Measurements from ENCODE around the gene EGFL8.

DNA sequence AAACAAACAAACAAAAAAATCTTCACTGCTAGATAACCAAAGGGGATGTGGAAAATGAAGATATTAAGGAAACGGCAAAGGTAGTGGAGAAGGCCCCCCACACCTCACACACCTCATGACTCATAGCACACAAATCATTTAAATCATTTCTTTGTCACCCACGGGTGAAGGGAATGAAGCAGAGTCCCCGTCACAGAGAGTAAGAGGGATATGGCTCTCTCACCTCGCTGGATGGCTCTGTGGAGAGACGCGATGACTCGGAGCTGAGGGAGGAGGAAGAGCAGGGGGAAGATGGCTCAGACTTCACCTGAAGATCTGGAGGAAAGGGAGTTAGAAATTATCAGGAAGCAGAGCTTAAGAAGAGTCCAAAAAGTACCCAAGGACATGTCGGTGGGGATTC is 37.5 kb upstream of the EGFL8 start:
- TF ChIP-seq RFX1 (IDR thresholded peaks at IDR 0.05) = no peak
- no peak for TF ChIP-seq EZH2 (IDR thresholded peaks at IDR 0.05; ENCODE audit: borderline replicate concordance, low read depth, low read length)
- TF ChIP-seq CEBPB (tag; IDR thresholded peaks at IDR 0.05) = no peak
- TF ChIP-seq POLR2AphosphoS5 (IDR thresholded peaks at IDR 0.05; ENCODE audit: control insufficient read depth, insufficient read depth, low read depth, low read length) = no peak
- no peak for TF ChIP-seq ZNF217 (CRISPR knock-in tag; IDR thresholded peaks at IDR 0.05)
- TF ChIP-seq ZFP1 (CRISPR knock-in tag; IDR thresholded peaks at IDR 0.05) = no peak
- TF ChIP-seq EHMT2 (IDR thresholded peaks at IDR 0.05) = no peak
- TF ChIP-seq, protein P1, sequence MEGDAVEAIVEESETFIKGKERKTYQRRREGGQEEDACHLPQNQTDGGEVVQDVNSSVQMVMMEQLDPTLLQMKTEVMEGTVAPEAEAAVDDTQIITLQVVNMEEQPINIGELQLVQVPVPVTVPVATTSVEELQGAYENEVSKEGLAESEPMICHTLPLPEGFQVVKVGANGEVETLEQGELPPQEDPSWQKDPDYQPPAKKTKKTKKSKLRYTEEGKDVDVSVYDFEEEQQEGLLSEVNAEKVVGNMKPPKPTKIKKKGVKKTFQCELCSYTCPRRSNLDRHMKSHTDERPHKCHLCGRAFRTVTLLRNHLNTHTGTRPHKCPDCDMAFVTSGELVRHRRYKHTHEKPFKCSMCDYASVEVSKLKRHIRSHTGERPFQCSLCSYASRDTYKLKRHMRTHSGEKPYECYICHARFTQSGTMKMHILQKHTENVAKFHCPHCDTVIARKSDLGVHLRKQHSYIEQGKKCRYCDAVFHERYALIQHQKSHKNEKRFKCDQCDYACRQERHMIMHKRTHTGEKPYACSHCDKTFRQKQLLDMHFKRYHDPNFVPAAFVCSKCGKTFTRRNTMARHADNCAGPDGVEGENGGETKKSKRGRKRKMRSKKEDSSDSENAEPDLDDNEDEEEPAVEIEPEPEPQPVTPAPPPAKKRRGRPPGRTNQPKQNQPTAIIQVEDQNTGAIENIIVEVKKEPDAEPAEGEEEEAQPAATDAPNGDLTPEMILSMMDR (IDR thresholded peaks at IDR 0.05 in 2 of 3, conservative IDR thresholded peaks at IDR 0.05 in 1 of 3; ENCODE audit: insufficient read depth in 2 of 3, low read depth in 1 of 3, low read length in 3 of 3) = no peak
- TF ChIP-seq RAD21 (CRISPR knock-in tag; conservative IDR thresholded peaks at IDR 0.05 in 1 of 2, IDR thresholded peaks at IDR 0.05 in 1 of 2) = no peak

All from K562 (cell line).